ENCODE results near the gene PTPRS. TPM values are rescaled to one million over a fixed set of nuclear protein-coding genes. Genes with fewer than 3 reads are reported as not detected.
"Not testable (repeated sequence)": the region's sequence is repeated elsewhere in the genome, so short reads cannot be mapped to it uniquely, and the experiment has no call there.

The PTPRS gene
- total RNA-seq: 163 TPM

GRCh38 chr19:5340637-5341447 lies at the start of gene PTPRS:
Gene PTPRS, minus strand, starts transcription at chr19:5340812. Its CDS starts 54,672 bp downstream, at chr19:5286140.
- DNase-seq (ENCODE audit: low spot score): peak; percentile 72

GRCh38 chr19:5389353-5389752 lies 48.7 kb upstream of the PTPRS start:
- DNase-seq (ENCODE audit: low spot score): no peak

- no peak for DNase-seq (ENCODE audit: low spot score)
These were observed 46.9 kb upstream of the PTPRS start for GRCh38 chr19:5387472-5387871.

GRCh38 chr19:5386841-5387240 lies 46.2 kb upstream of the PTPRS start:
- DNase-seq (ENCODE audit: low spot score): no peak

- not testable (repeated sequence) for DNase-seq (ENCODE audit: low spot score)
These were observed 40.6 kb upstream of the PTPRS start for GRCh38 chr19:5381197-5381596.

GRCh38 chr19:5380215-5380919 lies 39.8 kb upstream of the PTPRS start:
- DNase-seq (ENCODE audit: low spot score): no peak

GRCh38 chr19:5376928-5377327 lies 36.3 kb upstream of the PTPRS start:
- no peak for DNase-seq (ENCODE audit: low spot score)

- DNase-seq (ENCODE audit: low spot score): no peak
These were observed 32.1 kb upstream of the PTPRS start for GRCh38 chr19:5372572-5373200.

GRCh38 chr19:5369962-5370367 lies 29.4 kb upstream of the PTPRS start:
- DNase-seq (ENCODE audit: low spot score): no peak

GRCh38 chr19:5369304-5369703 lies 28.7 kb upstream of the PTPRS start:
- DNase-seq (ENCODE audit: low spot score): no peak

- no peak for DNase-seq (ENCODE audit: low spot score)
These were observed 27.0 kb upstream of the PTPRS start for GRCh38 chr19:5367530-5368133.

GRCh38 chr19:5365905-5366304 lies 25.3 kb upstream of the PTPRS start:
- no peak for DNase-seq (ENCODE audit: low spot score)

- no peak for DNase-seq (ENCODE audit: low spot score)
These were observed 24.1 kb upstream of the PTPRS start for GRCh38 chr19:5364674-5365073.

GRCh38 chr19:5361839-5362238 lies 21.2 kb upstream of the PTPRS start:
- DNase-seq (ENCODE audit: low spot score): not testable (repeated sequence)

GRCh38 chr19:5361407-5361806 lies 20.8 kb upstream of the PTPRS start:
- DNase-seq (ENCODE audit: low spot score): no peak

GRCh38 chr19:5360003-5360780 lies 19.6 kb upstream of the PTPRS start:
- no peak for DNase-seq (ENCODE audit: low spot score)

GRCh38 chr19:5358173-5358800 lies 17.7 kb upstream of the PTPRS start:
- DNase-seq (ENCODE audit: low spot score): no peak

GRCh38 chr19:5357584-5357983 lies 17.0 kb upstream of the PTPRS start:
- DNase-seq (ENCODE audit: low spot score): no peak

- no peak for DNase-seq (ENCODE audit: low spot score)
These were observed 16.3 kb upstream of the PTPRS start for GRCh38 chr19:5356918-5357317.

- no peak for DNase-seq (ENCODE audit: low spot score)
These were observed 15.8 kb upstream of the PTPRS start for GRCh38 chr19:5356428-5356827.

- DNase-seq (ENCODE audit: low spot score): no peak
These were observed 15.1 kb upstream of the PTPRS start for GRCh38 chr19:5355693-5356092.

Measured in ureter (tissue), 1 donor.